Mesothelial cell of epicardium (in vitro differentiated cells): Measurements from ENCODE around the gene RAB7B. TPM values are rescaled to one million over a fixed set of nuclear protein-coding genes. Genes with fewer than 3 reads are reported as not detected.
A peak's percentile ranks its signal among the peaks of the same experiment; 100 is the strongest.

Experiments
- DNase-seq, 2 experiments: peaks; one replicate each; pipeline ENCODE4 v3.0.0; 2021; ENCODE audit warnings: low spot score in 2 of 2; ENCODE audit not compliant: unreplicated experiment in 2 of 2
- H3K27ac Mint-ChIP-seq: 2 replicates; pipeline ENCODE4 v1.8.0; 2021; ENCODE audit warnings: mixed read lengths
- H3K27me3 Mint-ChIP-seq: 2 replicates; pipeline ENCODE4 v1.8.0; 2021; ENCODE audit warnings: low read depth, mixed read lengths
- H3K36me3 Mint-ChIP-seq: 2 replicates; pipeline ENCODE4 v1.8.0; 2021; ENCODE audit warnings: mixed read lengths
- H3K4me1 Mint-ChIP-seq: 2 replicates; pipeline ENCODE4 v1.8.0; 2021; ENCODE audit warnings: mixed read lengths
- H3K4me3 Mint-ChIP-seq: 2 replicates; pipeline ENCODE4 v1.8.0; 2021; ENCODE audit warnings: mild to moderate bottlenecking, moderate library complexity, mixed read lengths
- H3K9me3 Mint-ChIP-seq: 2 replicates; pipeline ENCODE4 v1.8.0; 2021; ENCODE audit warnings: mixed read lengths
- total RNA-seq: library from RNA; stranded (reverse); gene quantifications from 3 replicates; pipeline ENCODE4 v1.2.1, GENCODE V29; 2021
- TF ChIP-seq, protein P1 (sequence below): fragments of 200-600 bp; sonication (generic); IDR thresholded peaks from one replicate; pipeline ENCODE4 v1.5.0; 2021; ENCODE audit warnings: antibody characterized with exemption; ENCODE audit not compliant: unreplicated experiment

The RAB7B gene
- total RNA-seq, 1 donor from 2014 or later, result 1.5 TPM

DNA sequence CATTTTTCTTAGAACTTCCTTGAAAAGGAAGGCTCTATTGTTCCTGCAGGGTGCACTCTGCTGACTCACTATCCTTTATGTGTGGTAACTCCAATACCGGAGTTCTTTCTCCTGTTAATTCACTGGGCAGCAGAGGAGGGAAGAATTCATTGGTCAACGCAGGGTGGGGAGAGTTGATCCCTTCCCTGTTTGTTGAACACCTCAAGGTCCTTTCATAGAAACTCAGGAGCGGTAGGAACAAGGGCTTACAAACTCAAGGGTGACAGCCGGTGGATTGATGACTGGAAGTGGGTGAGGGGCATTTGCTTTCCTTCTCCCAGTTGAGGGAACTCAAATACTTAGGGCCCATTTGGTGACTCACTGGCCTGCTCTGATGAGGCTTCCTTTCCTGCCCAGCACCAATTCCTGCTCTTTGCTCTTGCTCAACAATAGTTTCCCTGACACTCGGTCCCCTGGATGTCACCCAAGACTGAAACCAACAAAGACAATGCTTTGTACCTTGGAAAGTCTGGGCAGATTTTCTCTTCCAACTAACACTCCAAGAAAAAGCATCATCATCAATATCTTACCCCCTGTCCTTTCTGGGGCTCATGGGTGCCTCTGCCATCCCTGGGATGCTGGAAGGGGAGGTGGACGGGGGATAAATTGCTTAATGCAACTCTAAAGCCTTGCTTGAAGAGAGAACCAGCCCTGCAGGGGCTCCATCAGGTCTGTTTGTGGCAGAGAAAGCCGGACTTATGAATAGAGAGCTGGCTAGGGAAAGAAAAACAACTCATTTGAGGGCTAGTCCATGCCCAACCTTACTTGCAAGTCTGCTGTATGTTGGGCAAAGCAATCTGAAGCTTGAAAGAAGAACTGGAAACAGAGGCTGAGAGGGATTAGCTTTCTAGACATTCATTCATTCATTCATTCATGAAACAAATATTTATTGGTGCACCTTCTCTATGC, 69.2 kb downstream of the RAB7B start:
- TF ChIP-seq, protein P1, sequence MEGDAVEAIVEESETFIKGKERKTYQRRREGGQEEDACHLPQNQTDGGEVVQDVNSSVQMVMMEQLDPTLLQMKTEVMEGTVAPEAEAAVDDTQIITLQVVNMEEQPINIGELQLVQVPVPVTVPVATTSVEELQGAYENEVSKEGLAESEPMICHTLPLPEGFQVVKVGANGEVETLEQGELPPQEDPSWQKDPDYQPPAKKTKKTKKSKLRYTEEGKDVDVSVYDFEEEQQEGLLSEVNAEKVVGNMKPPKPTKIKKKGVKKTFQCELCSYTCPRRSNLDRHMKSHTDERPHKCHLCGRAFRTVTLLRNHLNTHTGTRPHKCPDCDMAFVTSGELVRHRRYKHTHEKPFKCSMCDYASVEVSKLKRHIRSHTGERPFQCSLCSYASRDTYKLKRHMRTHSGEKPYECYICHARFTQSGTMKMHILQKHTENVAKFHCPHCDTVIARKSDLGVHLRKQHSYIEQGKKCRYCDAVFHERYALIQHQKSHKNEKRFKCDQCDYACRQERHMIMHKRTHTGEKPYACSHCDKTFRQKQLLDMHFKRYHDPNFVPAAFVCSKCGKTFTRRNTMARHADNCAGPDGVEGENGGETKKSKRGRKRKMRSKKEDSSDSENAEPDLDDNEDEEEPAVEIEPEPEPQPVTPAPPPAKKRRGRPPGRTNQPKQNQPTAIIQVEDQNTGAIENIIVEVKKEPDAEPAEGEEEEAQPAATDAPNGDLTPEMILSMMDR, result no peak
- no peak overlapping the region for H3K4me3 Mint-ChIP-seq
- DNase-seq, result no peak
- peaks cover 22% of the 10 kb centered on the region for H3K4me1 Mint-ChIP-seq
- no peaks in the 10 kb centered on the region for H3K9me3 Mint-ChIP-seq
- peaks cover 12% of the 10 kb centered on the region for H3K27me3 Mint-ChIP-seq
- H3K36me3 Mint-ChIP-seq, result no peaks in the 10 kb centered on the region
- peak overlapping the region; percentile 40 for H3K27ac Mint-ChIP-seq

DNA sequence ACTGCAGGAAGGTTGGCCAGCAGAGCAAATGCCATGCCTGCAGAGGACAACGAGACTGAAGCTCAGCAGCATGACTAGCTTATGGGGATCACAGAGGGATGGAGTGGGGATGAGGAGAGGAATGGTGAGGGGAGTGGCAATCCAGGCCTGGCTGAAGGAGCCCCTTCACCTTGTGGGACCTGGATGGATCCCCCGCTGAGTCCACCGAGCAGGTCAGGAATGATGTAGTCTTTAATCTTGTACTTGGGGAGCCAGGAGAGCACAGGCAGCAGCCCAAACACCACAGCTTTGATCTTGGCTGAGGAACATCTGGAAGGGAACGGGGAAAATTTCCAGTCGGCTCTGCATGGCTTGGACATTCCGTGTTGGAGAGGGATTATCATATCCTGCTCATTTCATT, 70.4 kb downstream of the RAB7B start:
- Mint-ChIP-seq H3K9me3 (no peaks in the 10 kb centered on the region), H3K4me3 (no peak overlapping the region), H3K27ac (no peak overlapping the region), H3K27me3 (peaks cover 9% of the 10 kb centered on the region), H3K4me1 (peaks cover 28% of the 10 kb centered on the region), H3K36me3 (no peaks in the 10 kb centered on the region)
- DNase-seq, result no peak
- TF ChIP-seq, protein P1, result no peak

DNA sequence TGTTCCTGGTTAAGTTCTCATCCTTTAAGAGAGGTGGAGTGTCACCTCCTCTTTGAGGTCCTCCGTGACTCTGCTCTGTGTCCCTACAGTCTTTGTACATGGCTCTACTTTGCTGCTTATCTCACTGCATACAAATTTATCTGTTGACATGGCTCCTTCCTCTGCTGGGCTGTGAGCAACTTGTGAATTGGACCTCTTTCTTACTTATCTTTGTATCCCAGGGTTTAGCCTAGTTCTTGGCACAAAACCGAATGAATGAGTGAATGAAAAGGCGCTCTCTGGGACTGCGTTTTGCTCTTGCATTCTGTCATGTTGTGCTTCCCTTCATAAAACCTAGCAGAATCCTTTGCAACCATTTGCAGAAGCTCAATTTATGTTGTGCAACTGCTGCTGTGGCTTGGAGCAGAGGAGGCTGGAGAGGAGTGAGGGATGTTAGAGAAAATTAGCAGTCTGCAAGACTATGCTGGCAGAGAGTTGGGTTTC, 72.4 kb downstream of the RAB7B start:
- TF ChIP-seq, protein P1, result no peak
- H3K4me3 Mint-ChIP-seq, result no peak overlapping the region
- H3K27ac Mint-ChIP-seq, result no peak overlapping the region
- H3K9me3 Mint-ChIP-seq, result no peaks in the 10 kb centered on the region
- H3K27me3 Mint-ChIP-seq, result peaks cover 14% of the 10 kb centered on the region
- no peak for DNase-seq
- H3K4me1 Mint-ChIP-seq, result peaks cover 16% of the 10 kb centered on the region
- no peaks in the 10 kb centered on the region for H3K36me3 Mint-ChIP-seq

DNA sequence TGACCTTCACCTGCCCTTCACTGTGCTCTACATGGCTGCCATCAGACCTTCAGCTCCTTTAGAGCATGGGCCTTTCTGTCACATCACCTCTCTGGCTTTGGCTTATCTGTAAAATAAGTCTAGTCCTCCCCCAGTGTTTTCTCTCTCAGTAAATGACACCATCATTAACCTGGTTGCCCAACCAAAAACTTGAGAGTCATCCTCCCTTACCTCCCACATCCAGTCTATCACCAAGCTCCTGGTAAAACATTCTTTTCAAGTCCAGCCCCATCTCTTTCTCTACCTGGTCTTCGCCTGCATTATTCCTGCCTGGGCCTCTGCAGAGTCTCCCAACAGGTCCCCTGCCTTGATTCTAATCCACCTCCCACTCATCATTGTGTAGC, 73.0 kb downstream of the RAB7B start:
- DNase-seq, result no peak
- H3K27ac Mint-ChIP-seq, result no peak overlapping the region
- H3K36me3 Mint-ChIP-seq, result no peaks in the 10 kb centered on the region
- TF ChIP-seq, protein P1, result no peak
- peaks cover 14% of the 10 kb centered on the region for H3K27me3 Mint-ChIP-seq
- peaks cover 16% of the 10 kb centered on the region for H3K4me1 Mint-ChIP-seq
- no peak overlapping the region for H3K4me3 Mint-ChIP-seq
- H3K9me3 Mint-ChIP-seq, result no peaks in the 10 kb centered on the region

DNA sequence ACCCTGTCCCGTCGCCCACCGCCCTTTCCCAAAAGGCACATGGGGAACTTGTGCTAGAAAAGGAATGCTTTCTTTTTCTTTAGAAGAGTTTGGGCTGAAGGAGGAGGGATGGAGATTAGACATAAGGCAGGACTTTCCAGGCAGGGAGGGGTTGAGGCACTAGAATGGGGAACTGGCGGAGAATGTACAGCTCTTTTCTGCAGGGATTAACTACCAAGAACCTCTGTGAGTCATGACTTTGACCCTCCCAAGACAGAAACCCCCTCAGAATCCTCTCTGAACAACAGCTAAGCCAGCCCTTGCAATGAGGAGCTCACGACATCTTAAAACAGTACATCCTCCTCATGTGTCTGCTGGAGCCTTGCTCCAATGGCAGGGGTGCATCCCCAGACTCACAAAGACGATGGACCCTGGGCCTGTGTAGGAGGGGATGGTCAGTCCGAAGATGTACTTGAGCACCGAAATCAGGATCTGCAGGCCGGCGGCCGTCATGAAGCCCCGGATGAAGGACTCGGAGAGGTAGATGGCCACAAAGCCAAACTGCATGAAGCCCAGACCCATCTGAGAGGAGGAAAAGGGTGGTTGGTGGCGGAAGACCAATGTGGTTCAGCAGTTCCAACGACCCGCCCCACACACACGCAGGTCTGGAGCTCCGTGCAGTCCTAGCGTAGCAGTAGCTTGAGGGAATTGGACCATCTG, 73.5 kb downstream of the RAB7B start:
- Mint-ChIP-seq H3K9me3 (no peaks in the 10 kb centered on the region), H3K27ac (no peak overlapping the region), H3K4me1 (peaks cover 16% of the 10 kb centered on the region), H3K4me3 (no peak overlapping the region), H3K27me3 (peaks cover 14% of the 10 kb centered on the region), H3K36me3 (no peaks in the 10 kb centered on the region)
- TF ChIP-seq, protein P1, result no peak
- no peak for DNase-seq
